Astrocyte (in vitro differentiated cells and primary cell): ENCODE results near the gene UMODL1. TPM values are rescaled to one million over a fixed set of nuclear protein-coding genes. Genes with fewer than 3 reads are reported as not detected.

ENCODE experiments used
- DNase-seq: peaks from one replicate; pipeline ENCODE4 v3.0.0-alpha.2; 2010; ENCODE audit warnings: low read depth
- FAIRE-seq: peaks from 2 replicates; lab custom pipeline; 2011; peaks lifted over from hg19 to GRCh38; lab: Jason Lieb, UNC
- H2AFZ ChIP-seq: 2 replicates; pipeline ENCODE4 v1.6.0; 2012; ENCODE audit warnings: low read depth, low read length, inconsistent platforms
- H3K27ac ChIP-seq: 2 replicates; pipeline ENCODE4 v1.5.1; 2011; ENCODE audit warnings: low read depth, low read length, inconsistent platforms
- H3K27me3 ChIP-seq: 2 replicates; pipeline ENCODE4 v1.6.0; 2011; ENCODE audit warnings: low read length, inconsistent platforms; ENCODE audit not compliant: insufficient read depth
- H3K36me3 ChIP-seq: 2 replicates; pipeline ENCODE4 v1.5.1; 2011; ENCODE audit warnings: low read length, inconsistent platforms; ENCODE audit not compliant: insufficient read depth
- H3K4me1 ChIP-seq: 2 replicates; pipeline ENCODE4 v1.5.1; 2011; ENCODE audit warnings: low read length, inconsistent platforms; ENCODE audit not compliant: insufficient read depth
- H3K4me2 ChIP-seq: 2 replicates; pipeline ENCODE4 v1.6.0; 2012; ENCODE audit warnings: low read length, inconsistent platforms
- H3K4me3 ChIP-seq: 2 replicates; pipeline ENCODE4 v1.5.1; 2011; ENCODE audit warnings: low read depth, mild to moderate bottlenecking, low read length, inconsistent platforms; ENCODE audit not compliant: insufficient read depth
- H3K79me2 ChIP-seq: 2 replicates; pipeline ENCODE4 v1.6.0; 2012; ENCODE audit warnings: mild to moderate bottlenecking, low read length, inconsistent platforms; ENCODE audit not compliant: insufficient read depth
- H3K9ac ChIP-seq: 2 replicates; pipeline ENCODE4 v1.6.0; 2012; ENCODE audit warnings: mild to moderate bottlenecking, low read length, inconsistent platforms
- H3K9me3 ChIP-seq: 2 replicates; pipeline ENCODE4 v1.5.1; 2012; ENCODE audit warnings: low read depth, mild to moderate bottlenecking, low read length, inconsistent platforms; ENCODE audit not compliant: insufficient read depth
- H4K20me1 ChIP-seq: 2 replicates; pipeline ENCODE4 v1.6.0; 2012; ENCODE audit warnings: low read length, inconsistent platforms; ENCODE audit not compliant: insufficient read depth
- H3K27ac Mint-ChIP-seq: one replicate; pipeline ENCODE4 v1.8.0; 2021; ENCODE audit warnings: mild to moderate bottlenecking, mixed read lengths; ENCODE audit not compliant: unreplicated experiment
- H3K27me3 Mint-ChIP-seq: one replicate; pipeline ENCODE4 v1.8.0; 2021; ENCODE audit warnings: low read depth, mixed read lengths; ENCODE audit not compliant: unreplicated experiment
- H3K36me3 Mint-ChIP-seq: one replicate; pipeline ENCODE4 v1.8.0; 2021; ENCODE audit warnings: low read depth, mixed read lengths; ENCODE audit not compliant: unreplicated experiment
- H3K4me1 Mint-ChIP-seq: one replicate; pipeline ENCODE4 v1.8.0; 2021; ENCODE audit warnings: low read depth, mixed read lengths; ENCODE audit not compliant: unreplicated experiment
- H3K4me3 Mint-ChIP-seq: one replicate; pipeline ENCODE4 v1.8.0; 2021; ENCODE audit warnings: mild to moderate bottlenecking, moderate library complexity, mixed read lengths; ENCODE audit not compliant: unreplicated experiment
- H3K9me3 Mint-ChIP-seq: one replicate; pipeline ENCODE4 v1.8.0; 2021; ENCODE audit warnings: mild to moderate bottlenecking, mixed read lengths; ENCODE audit not compliant: unreplicated experiment
- CTCF ChIP-seq: IDR thresholded peaks from 2 replicates; pipeline ENCODE4 v1.5.1; 2011; ENCODE audit warnings: low read depth, mild to moderate bottlenecking, inconsistent platforms, low read length, moderate library complexity; ENCODE audit not compliant: insufficient read depth
- EZH2 ChIP-seq: IDR thresholded peaks from 2 replicates; pipeline ENCODE4 v1.6.1; 2012; ENCODE audit warnings: mild to moderate bottlenecking, low read length, inconsistent platforms; ENCODE audit not compliant: insufficient read depth
- total RNA-seq: library from RNA; stranded (reverse); gene quantifications from 2 replicates; pipeline ENCODE4 v1.2.1, GENCODE V29; 2021

UMODL1 gene
- total RNA-seq, 1 donor from 2014 or later = not detected

GRCh38 chr21:42130441-42130840 is 59.3 kb downstream of the UMODL1 start:
- Histone ChIP-seq H3K9ac (no peak overlapping the region), H2AFZ (no peak overlapping the region), H3K4me1 (peaks cover 6% of the 10 kb centered on the region), H3K27ac (no peak overlapping the region), H3K79me2 (no peaks in the 10 kb centered on the region), H3K27me3 (peaks cover 8% of the 10 kb centered on the region), H3K4me3 (no peak overlapping the region), H4K20me1 (no peaks in the 10 kb centered on the region), H3K4me2 (no peak overlapping the region), H3K36me3 (no peaks in the 10 kb centered on the region), H3K9me3 (no peaks in the 10 kb centered on the region)
- H3K4me3 Mint-ChIP-seq = no peak overlapping the region
- H3K27ac Mint-ChIP-seq = no peak overlapping the region
- H3K27me3 Mint-ChIP-seq = peaks cover 11% of the 10 kb centered on the region
- DNase-seq (no peak), FAIRE-seq (no peak)
- TF ChIP-seq CTCF (no peak), EZH2 (no peak)
- H3K4me1 Mint-ChIP-seq = peaks cover 5% of the 10 kb centered on the region
- peaks cover 2% of the 10 kb centered on the region for H3K36me3 Mint-ChIP-seq
- H3K9me3 Mint-ChIP-seq = no peaks in the 10 kb centered on the region

GRCh38 chr21:42132183-42132582 is 61.1 kb downstream of the UMODL1 start:
- no peak for DNase-seq
- Histone ChIP-seq H3K27me3 (peaks cover 5% of the 10 kb centered on the region), H3K27ac (no peak overlapping the region), H3K9me3 (no peaks in the 10 kb centered on the region), H2AFZ (no peak overlapping the region), H3K9ac (no peak overlapping the region), H3K4me2 (no peak overlapping the region), H3K4me3 (no peak overlapping the region), H3K4me1 (no peaks in the 10 kb centered on the region), H4K20me1 (no peaks in the 10 kb centered on the region), H3K79me2 (no peaks in the 10 kb centered on the region), H3K36me3 (no peaks in the 10 kb centered on the region)
- no peaks in the 10 kb centered on the region for H3K9me3 Mint-ChIP-seq
- H3K27me3 Mint-ChIP-seq = peaks cover 19% of the 10 kb centered on the region
- FAIRE-seq = no peak
- no peaks in the 10 kb centered on the region for H3K4me1 Mint-ChIP-seq
- H3K4me3 Mint-ChIP-seq = no peak overlapping the region
- no peak overlapping the region for H3K27ac Mint-ChIP-seq
- TF ChIP-seq CTCF = no peak
- TF ChIP-seq EZH2 = no peak
- peaks cover 2% of the 10 kb centered on the region for H3K36me3 Mint-ChIP-seq

- DNase-seq = no peak
- H3K9me3 Mint-ChIP-seq = no peaks in the 10 kb centered on the region
- H3K27me3 Mint-ChIP-seq = peaks cover 19% of the 10 kb centered on the region
- no peak overlapping the region for H3K9ac ChIP-seq
- H3K27ac ChIP-seq = no peak overlapping the region
- no peaks in the 10 kb centered on the region for H3K4me1 Mint-ChIP-seq
- no peaks in the 10 kb centered on the region for H3K4me1 ChIP-seq
- TF ChIP-seq EZH2 (no peak), CTCF (no peak)
- peaks cover 2% of the 10 kb centered on the region for H3K27me3 ChIP-seq
- no peak overlapping the region for H2AFZ ChIP-seq
- H4K20me1 ChIP-seq = no peaks in the 10 kb centered on the region
- H3K9me3 ChIP-seq = no peaks in the 10 kb centered on the region
- no peaks in the 10 kb centered on the region for H3K79me2 ChIP-seq
- peaks cover 2% of the 10 kb centered on the region for H3K36me3 Mint-ChIP-seq
- H3K4me2 ChIP-seq = no peak overlapping the region
- H3K27ac Mint-ChIP-seq = no peak overlapping the region
- no peak for FAIRE-seq
- no peak overlapping the region for H3K4me3 ChIP-seq
- H3K36me3 ChIP-seq = no peaks in the 10 kb centered on the region
- H3K4me3 Mint-ChIP-seq = no peak overlapping the region
These were observed 62.0 kb downstream of the UMODL1 start for GRCh38 chr21:42133131-42133530.
